Cardiac fibroblast (primary cell): Measurements from ENCODE around the gene CNNM2.

Source experiments
- DNase-seq, 2 donors: peaks; one replicate each; pipeline versions ENCODE4 v3.0.0 to v3.0.0-alpha.2; 2010; ENCODE audit warnings: low read depth in 2 of 2
- H3K4me3 ChIP-seq, 2 donors: replicated peaks in 1 of 2; 1 replicate in 1 of 2; 2 replicates in 1 of 2; pipeline ENCODE4 v1.5.1; 2011; ENCODE audit warnings: low read depth in 2 of 2, low read length in 2 of 2, mild to moderate bottlenecking in 2 of 2, moderate library complexity in 1 of 2
- CTCF ChIP-seq: IDR thresholded peaks from one replicate; pipeline ENCODE4 v1.5.1; 2011; ENCODE audit warnings: low read depth, mild to moderate bottlenecking, low read length, inconsistent platforms

CNNM2 gene

GRCh38 chr10:103098240-103098639 lies 180.1 kb downstream of the CNNM2 start:
- TF ChIP-seq CTCF: no peak
- no peak for DNase-seq
- H3K4me3 ChIP-seq: no peak overlapping the region

- no peak for TF ChIP-seq CTCF
- DNase-seq: no peak
- H3K4me3 ChIP-seq: no peak overlapping the region
These were observed 182.5 kb downstream of the CNNM2 start for GRCh38 chr10:103100620-103101019.

- no peak overlapping the region for H3K4me3 ChIP-seq
- DNase-seq: no peak
- TF ChIP-seq CTCF: no peak
These were observed 184.1 kb downstream of the CNNM2 start for GRCh38 chr10:103102195-103102594.

- TF ChIP-seq CTCF: no peak
- DNase-seq: no peak
- H3K4me3 ChIP-seq: no peak overlapping the region
These were observed 185.9 kb downstream of the CNNM2 start for GRCh38 chr10:103103989-103104388.

- DNase-seq: no peak
- H3K4me3 ChIP-seq: no peak overlapping the region
- no peak for TF ChIP-seq CTCF
These were observed 186.6 kb downstream of the CNNM2 start for GRCh38 chr10:103104721-103105120.

- no peak overlapping the region for H3K4me3 ChIP-seq
- TF ChIP-seq CTCF: no peak
- DNase-seq: no peak
These were observed 187.4 kb downstream of the CNNM2 start for GRCh38 chr10:103105462-103105861.

GRCh38 chr10:103106539-103106938 lies 188.4 kb downstream of the CNNM2 start:
- DNase-seq: no peak
- H3K4me3 ChIP-seq: no peak overlapping the region
- TF ChIP-seq CTCF: no peak
